SK-N-SH (cell line): Measurements from ENCODE around the gene PPP1R2C. TPM values are rescaled to one million over a fixed set of nuclear protein-coding genes. Genes with fewer than 3 reads are reported as not detected.

Experiments
- CTCF ChIA-PET: fragments of 300-600, 350-600 bp; formaldehyde crosslinking; extraction: SDS; loops from one replicate; lab custom pipeline; 2021; lab: Yijun Ruan, JAX
- POLR2A ChIA-PET: fragments of 350-600 bp; sonication (Branson Sonifier 250); formaldehyde crosslinking; extraction: SDS; loops from one replicate; lab custom pipeline; 2020; ENCODE audit warnings: antibody characterized with exemption, inconsistent platforms; lab: Yijun Ruan, JAX
- DNase-seq: peaks from one replicate; pipeline ENCODE4 v3.0.0; 2012
- H2AFZ ChIP-seq: fragments of 200-600 bp; sonication (generic); 2 replicates; pipeline ENCODE4 v1.8.1; 2016; ENCODE audit warnings: antibody characterized with exemption, mild to moderate bottlenecking, low read depth
- H3F3A ChIP-seq: fragments of 200-600 bp; sonication (generic); replicated peaks from 2 replicates; pipeline ENCODE3; 2016; ENCODE audit warnings: antibody characterized with exemption, mild to moderate bottlenecking; ENCODE audit not compliant: insufficient read depth
- H3K27ac ChIP-seq, 2 experiments: fragments of 200-500 bp in 1 of 2; fragments of 200-600 bp in 1 of 2; sonication (Bioruptor generic) in 1 of 2; sonication (generic), shearing (Covaris generic) in 1 of 2; 2 replicates each; pipeline versions ENCODE4 v1.5.1 to v1.6.1; 2014 to 2016; ENCODE audit warnings: low read depth in 2 of 2, inconsistent platforms in 1 of 2, low read length in 1 of 2, mild to moderate bottlenecking in 1 of 2, mixed read lengths in 1 of 2
- H3K27me3 ChIP-seq: fragments of 200-600 bp; sonication (generic), shearing (Covaris generic); 2 replicates; pipeline ENCODE4 v1.6.1; 2016; ENCODE audit warnings: mixed run types; ENCODE audit not compliant: insufficient read depth
- H3K36me3 ChIP-seq, 2 experiments: fragments of 200-500 bp in 1 of 2; fragments of 200-600 bp in 1 of 2; sonication (Bioruptor generic) in 1 of 2; sonication (generic) in 1 of 2; replicated peaks in 1 of 2; 2 replicates each; pipeline versions ENCODE3 to v1.5.1; 2014 to 2016; ENCODE audit warnings: low read length in 1 of 2, mild to moderate bottlenecking in 1 of 2; ENCODE audit not compliant: insufficient read depth in 2 of 2, control insufficient read depth in 1 of 2
- H3K4me1 ChIP-seq, 2 experiments: fragments of 200-500 bp in 1 of 2; fragments of 200-600 bp in 1 of 2; sonication (Bioruptor generic) in 1 of 2; sonication (generic), shearing (Covaris generic) in 1 of 2; 2 replicates each; pipeline versions ENCODE4 v1.5.1 to v1.6.1; 2014 to 2016; ENCODE audit warnings: low read depth in 1 of 2, low read length in 1 of 2, mixed run types in 1 of 2; ENCODE audit not compliant: insufficient read depth in 2 of 2, control insufficient read depth in 1 of 2
- H3K4me2 ChIP-seq: fragments of 200-600 bp; sonication (generic), shearing (Covaris generic); 2 replicates; pipeline ENCODE4 v1.6.1; 2017; ENCODE audit warnings: mixed run types
- H3K4me3 ChIP-seq, 2 experiments: fragments of 200-500 bp in 1 of 2; fragments of 200-600 bp in 1 of 2; sonication (Bioruptor generic) in 1 of 2; sonication (generic), shearing (Covaris generic) in 1 of 2; 2 replicates each; pipeline versions ENCODE4 v1.5.1 to v1.8.1; 2014 to 2016; ENCODE audit warnings: low read depth in 2 of 2, inconsistent platforms in 1 of 2, low read length in 1 of 2, mild to moderate bottlenecking in 1 of 2, mixed read lengths in 1 of 2, moderate library complexity in 1 of 2
- H3K79me2 ChIP-seq: fragments of 200-600 bp; sonication (generic); 2 replicates; pipeline ENCODE4 v1.8.1; 2017; ENCODE audit warnings: mild to moderate bottlenecking; ENCODE audit not compliant: insufficient read depth
- H3K9ac ChIP-seq: fragments of 200-600 bp; sonication (generic); 2 replicates; pipeline ENCODE4 v1.6.1; 2017; ENCODE audit warnings: mixed run types
- H3K9me2 ChIP-seq: fragments of 200-600 bp; sonication (generic); 2 replicates; pipeline ENCODE4 v1.6.1; 2017; ENCODE audit warnings: mixed run types
- H3K9me3 ChIP-seq: fragments of 200-600 bp; sonication (generic); 2 replicates; pipeline ENCODE4 v1.6.1; 2017; ENCODE audit warnings: mixed run types, mild to moderate bottlenecking, moderate library complexity
- H4K20me1 ChIP-seq: fragments of 200-600 bp; sonication (generic); 2 replicates; pipeline ENCODE4 v1.6.1; 2017; ENCODE audit warnings: mild to moderate bottlenecking, mixed run types; ENCODE audit not compliant: insufficient read depth
- CHD2 ChIP-seq: fragments of 150-350 bp; IDR thresholded peaks from 2 replicates; pipeline ENCODE4 v1.6.1; 2018; ENCODE audit warnings: low read length; ENCODE audit not compliant: partially characterized antibody
- ELF1 ChIP-seq: IDR thresholded peaks from 2 replicates; pipeline ENCODE4 v1.4.0; 2012
- EZH2phosphoT487 ChIP-seq: fragments of 200-600 bp; sonication (generic); IDR thresholded peaks from 2 replicates; pipeline ENCODE4 v1.6.1; 2017; ENCODE audit warnings: low read depth, mixed run types, mild to moderate bottlenecking, antibody characterized with exemption, moderate library complexity, borderline replicate concordance
- FOXJ3 ChIP-seq: sonication (generic); formaldehyde crosslinking; IDR thresholded peaks from 2 replicates; pipeline ENCODE4 v1.5.1; 2020; ENCODE audit warnings: mild to moderate bottlenecking, missing genetic modification reagents
- GABPA ChIP-seq: IDR thresholded peaks from 2 replicates; pipeline ENCODE4 v1.4.0; 2012; ENCODE audit warnings: low read depth, mild to moderate bottlenecking
- IRF3 ChIP-seq: fragments of 150-350 bp; IDR thresholded peaks from 2 replicates; pipeline ENCODE4 v1.6.1; 2016; ENCODE audit warnings: mild to moderate bottlenecking, low read depth, low read length
- MAX ChIP-seq: IDR thresholded peaks from 2 replicates; pipeline ENCODE4 v1.4.0; 2012; ENCODE audit warnings: low read depth
- MEF2A ChIP-seq: IDR thresholded peaks from 2 replicates; pipeline ENCODE4 v1.4.0; 2012; ENCODE audit warnings: low read depth, borderline replicate concordance
- MXI1 ChIP-seq: IDR thresholded peaks from 2 replicates; pipeline ENCODE4 v1.6.1; 2012; ENCODE audit warnings: mild to moderate bottlenecking, low read depth, low read length, improper control_type of control experiment
- NRF1 ChIP-seq: IDR thresholded peaks from 2 replicates; pipeline ENCODE4 v1.6.1; 2012; ENCODE audit warnings: low read depth, mild to moderate bottlenecking, low read length
- RAD21 ChIP-seq: IDR thresholded peaks from 2 replicates; pipeline ENCODE4 v1.6.1; 2012; ENCODE audit warnings: mild to moderate bottlenecking, low read length
- RCOR1 ChIP-seq: fragments of 150-350 bp; IDR thresholded peaks from 2 replicates; pipeline ENCODE4 v1.6.1; 2017; ENCODE audit warnings: antibody characterized with exemption, low read length
- REST ChIP-seq: IDR thresholded peaks from 2 replicates; pipeline ENCODE4 v1.6.1; 2012; ENCODE audit warnings: mild to moderate bottlenecking, low read depth, low read length, moderate library complexity
- RFX5 ChIP-seq: IDR thresholded peaks from 2 replicates; pipeline ENCODE4 v1.6.1; 2012; ENCODE audit warnings: mild to moderate bottlenecking, improper control_type of control experiment, low read length
- RXRA ChIP-seq: IDR thresholded peaks from 2 replicates; pipeline ENCODE4 v1.4.0; 2012; ENCODE audit warnings: low read depth, mild to moderate bottlenecking, borderline replicate concordance
- TAF1 ChIP-seq: IDR thresholded peaks from 2 replicates; pipeline ENCODE4 v1.6.1; 2012; ENCODE audit warnings: low read depth, mild to moderate bottlenecking, low read length, moderate library complexity, borderline replicate concordance
- TCF12 ChIP-seq: IDR thresholded peaks from 2 replicates; pipeline ENCODE4 v1.4.0; 2012
- TEAD4 ChIP-seq: IDR thresholded peaks from 2 replicates; pipeline ENCODE4 v1.4.0; 2012; ENCODE audit warnings: mild to moderate bottlenecking, borderline replicate concordance; ENCODE audit not compliant: insufficient read depth
- USF1 ChIP-seq: IDR thresholded peaks from 2 replicates; pipeline ENCODE4 v1.4.0; 2012; ENCODE audit warnings: low read depth, borderline replicate concordance
- YY1 ChIP-seq: IDR thresholded peaks from 2 replicates; pipeline ENCODE4 v1.4.0; 2012; ENCODE audit warnings: low read depth, mild to moderate bottlenecking
- WGBS: methylation state at CpG from one replicate; pipeline ENCODE4 v1.1.6; 2017; ENCODE audit warnings: low lambda C conversion rate; 5-methylcytosine and 5-hydroxymethylcytosine counted together
- polyA plus RNA-seq, 3 experiments: library from polyadenylated mRNA; depleted of rRNA; stranded (reverse); fragments of >200 nt; gene quantifications; 2 replicates each; pipeline ENCODE4 v1.2.3, GENCODE V29; 2012

Gene PPP1R2C
- polyA plus RNA-seq, 1 of the 3 experiments (the other 2 are of a cell fraction), result not detected

- no peaks in the 10 kb centered on the region for H3K4me1 ChIP-seq
- no peak for DNase-seq
- H3F3A ChIP-seq, result no peaks in the 10 kb centered on the region
- no peaks in the 10 kb centered on the region for H3K9me3 ChIP-seq
- no peak overlapping the region for H3K9ac ChIP-seq
- H3K27me3 ChIP-seq, result no peaks in the 10 kb centered on the region
- ChIA-PET CTCF (no interaction called here), POLR2A (no interaction called here)
- H3K4me2 ChIP-seq, result no peak overlapping the region
- H3K79me2 ChIP-seq, result no peaks in the 10 kb centered on the region
- no peak overlapping the region for H2AFZ ChIP-seq
- no peak for TF ChIP-seq NRF1
- no peak for TF ChIP-seq MAX
- TF ChIP-seq CHD2, result no peak
- no peak for TF ChIP-seq ELF1
- TF ChIP-seq TCF12, result no peak
- no peak for TF ChIP-seq YY1
- TF ChIP-seq TAF1, result no peak
- TF ChIP-seq USF1, result no peak
- TF ChIP-seq REST, result no peak
- no peak for TF ChIP-seq IRF3
- TF ChIP-seq RAD21, result no peak
- TF ChIP-seq RFX5, result no peak
- TF ChIP-seq MXI1, result no peak
- TF ChIP-seq MEF2A, result no peak
- TF ChIP-seq RCOR1, result no peak
- no peak for TF ChIP-seq FOXJ3 (CRISPR knock-in tag)
- no peak for TF ChIP-seq GABPA
- TF ChIP-seq EZH2phosphoT487, result no peak
- TF ChIP-seq RXRA, result no peak
- no peak for TF ChIP-seq TEAD4
- H3K4me3 ChIP-seq, result no peak overlapping the region
- H3K9me2 ChIP-seq, result no peaks in the 10 kb centered on the region
- 2% methylated on average over 2 of the region's 2 CpGs for WGBS
- H3K36me3 ChIP-seq, result no peaks in the 10 kb centered on the region
- H4K20me1 ChIP-seq, result no peaks in the 10 kb centered on the region
- no peak overlapping the region for H3K27ac ChIP-seq
Measured at GRCh38 chrX:42809569-42809968, 31.6 kb upstream of the PPP1R2C start.
